Neural cell (in vitro differentiated cells): ENCODE data around the gene KLHDC1. TPM values are rescaled to one million over a fixed set of nuclear protein-coding genes. Genes with fewer than 3 reads are reported as not detected.
"Not testable (repeated sequence)": the region's sequence is repeated elsewhere in the genome, so short reads cannot be mapped to it uniquely, and the experiment has no call there.

ENCODE experiments used
- H2AFZ ChIP-seq: fragments of 200-600, 300-800 bp; sonication (generic), shearing (Covaris generic); 2 replicates; pipeline ENCODE4 v1.6.0; 2014; ENCODE audit warnings: low read depth, mild to moderate bottlenecking, antibody characterized with exemption, low read length, moderate library complexity
- H3F3A ChIP-seq: fragments of 200-600 bp; shearing (Covaris generic); 2 replicates; pipeline ENCODE4 v1.6.1; 2016; ENCODE audit warnings: mild to moderate bottlenecking, moderate library complexity, mixed read lengths, antibody characterized with exemption, low read length; ENCODE audit not compliant: insufficient read depth, poor library complexity, severe bottlenecking
- H3K27ac ChIP-seq: fragments of 200-600, 300-800 bp; sonication (generic), shearing (Covaris generic); 2 replicates; pipeline ENCODE4 v1.5.1; 2014; ENCODE audit warnings: mild to moderate bottlenecking, low read length, moderate library complexity
- H3K27me3 ChIP-seq: fragments of 300-800, 200-600 bp; sonication (generic), shearing (Covaris generic); 2 replicates; pipeline ENCODE4 v1.6.0; 2014; ENCODE audit warnings: mild to moderate bottlenecking, low read depth, low read length, moderate library complexity; ENCODE audit not compliant: insufficient read depth
- H3K36me3 ChIP-seq: fragments of 300-800, 200-600 bp; sonication (generic), shearing (Covaris generic); 2 replicates; pipeline ENCODE4 v1.5.1; 2014; ENCODE audit warnings: mild to moderate bottlenecking, antibody characterized with exemption, low read length, moderate library complexity; ENCODE audit not compliant: insufficient read depth
- H3K4me2 ChIP-seq: fragments of 300-800, 200-600 bp; sonication (generic), shearing (Covaris generic); 2 replicates; pipeline ENCODE4 v1.6.0; 2014; ENCODE audit warnings: mild to moderate bottlenecking, low read length
- H3K4me3 ChIP-seq: fragments of 300-800, 200-600 bp; sonication (generic), shearing (Covaris generic); 2 replicates; pipeline ENCODE4 v1.5.1; 2014; ENCODE audit warnings: mild to moderate bottlenecking, low read length, moderate library complexity
- H3K79me2 ChIP-seq: fragments of 200-600 bp; shearing (Covaris generic); replicated peaks from 2 replicates; pipeline ENCODE4 v1.6.0; 2014; ENCODE audit warnings: mild to moderate bottlenecking, low read length, moderate library complexity; ENCODE audit not compliant: insufficient read depth
- H3K9ac ChIP-seq: fragments of 300-800, 200-600 bp; sonication (generic), shearing (Covaris generic); 2 replicates; pipeline ENCODE4 v1.6.1; 2016; ENCODE audit warnings: mild to moderate bottlenecking, low read length, mixed read lengths
- H3K9me2 ChIP-seq: fragments of 200-600 bp; shearing (Covaris generic); 2 replicates; pipeline ENCODE4 v1.6.1; 2016; ENCODE audit warnings: mild to moderate bottlenecking, low read length, mixed read lengths; ENCODE audit not compliant: insufficient read depth
- H3K9me3 ChIP-seq: fragments of 200-600, 300-800 bp; sonication (generic), shearing (Covaris generic); 2 replicates; pipeline ENCODE4 v1.6.1; 2016; ENCODE audit warnings: mild to moderate bottlenecking, mixed run types, low read length, moderate library complexity, mixed read lengths
- H4K20me1 ChIP-seq: fragments of 200-600 bp; shearing (Covaris generic); 2 replicates; pipeline ENCODE4 v1.6.1; 2016; ENCODE audit warnings: mild to moderate bottlenecking, mixed run types; ENCODE audit not compliant: insufficient read depth
- CTCF ChIP-seq: fragments of 450-650 bp; IDR thresholded peaks from 2 replicates; pipeline ENCODE4 v1.5.1; 2014; ENCODE audit warnings: antibody characterized with exemption, mild to moderate bottlenecking, moderate library complexity; ENCODE audit not compliant: poor library complexity, severe bottlenecking
- EP300 ChIP-seq: fragments of 450-650 bp; conservative IDR thresholded peaks from 2 replicates; pipeline ENCODE4 v1.6.1; 2014; ENCODE audit warnings: antibody characterized with exemption, mild to moderate bottlenecking, moderate library complexity; ENCODE audit not compliant: poor library complexity, severe bottlenecking
- EZH2 ChIP-seq: fragments of 200-600, 300-800 bp; shearing (Covaris generic), sonication (generic); IDR thresholded peaks from 2 replicates; pipeline ENCODE4 v1.6.1; 2014; ENCODE audit warnings: antibody characterized with exemption, low read length, borderline replicate concordance, mild to moderate bottlenecking; ENCODE audit not compliant: insufficient read depth, poor library complexity, severe bottlenecking
- MXI1 ChIP-seq: fragments of 450-650 bp; conservative IDR thresholded peaks from 2 replicates; pipeline ENCODE4 v1.6.1; 2014; ENCODE audit warnings: antibody characterized with exemption, mild to moderate bottlenecking; ENCODE audit not compliant: poor library complexity, severe bottlenecking
- POLR2AphosphoS5 ChIP-seq: IDR thresholded peaks from 2 replicates; pipeline ENCODE4 v1.6.1; 2012
- RAD21 ChIP-seq: fragments of 450-650 bp; conservative IDR thresholded peaks from 2 replicates; pipeline ENCODE4 v1.6.1; 2014; ENCODE audit warnings: antibody characterized with exemption, mild to moderate bottlenecking, moderate library complexity
- REST ChIP-seq: IDR thresholded peaks from 2 replicates; pipeline ENCODE4 v1.6.1; 2012; ENCODE audit warnings: borderline replicate concordance
- SMC3 ChIP-seq: fragments of 450-650 bp; conservative IDR thresholded peaks from 2 replicates; pipeline ENCODE4 v1.6.1; 2014; ENCODE audit warnings: antibody characterized with exemption, mild to moderate bottlenecking, moderate library complexity; ENCODE audit not compliant: poor library complexity
- TAF1 ChIP-seq: IDR thresholded peaks from 2 replicates; pipeline ENCODE4 v1.6.1; 2012; ENCODE audit warnings: low read depth
- polyA plus RNA-seq: library from polyadenylated mRNA; depleted of rRNA; stranded (reverse); fragments of >200 nt; gene quantifications from 2 replicates; pipeline ENCODE4 v1.2.3, GENCODE V29; 2014

KLHDC1 gene
- polyA plus RNA-seq, 1 donor from 2014 or later: 6.5 TPM

DNA sequence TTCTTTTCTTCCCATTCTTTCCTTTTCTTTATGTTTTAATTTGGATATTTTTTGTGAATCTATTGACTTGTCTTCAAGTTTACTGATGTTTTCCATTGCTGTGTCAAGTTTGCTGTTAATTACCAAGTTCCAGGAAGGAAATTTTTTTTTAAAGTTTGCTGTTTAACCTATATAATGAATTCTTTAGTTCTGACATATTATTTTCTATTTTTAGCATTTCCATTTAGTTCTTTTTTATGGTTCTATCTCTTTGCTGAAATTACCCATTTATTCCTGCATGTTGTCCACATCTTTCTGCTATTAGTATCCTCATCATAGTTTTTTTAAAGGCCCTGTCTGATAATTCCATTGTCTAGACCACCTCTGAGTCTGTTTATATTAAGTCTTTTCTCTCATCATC lies 27.8 kb downstream of the KLHDC1 start:
- Histone ChIP-seq H2AFZ (no peak overlapping the region), H3K27me3 (no peaks in the 10 kb centered on the region), H3K9ac (no peak overlapping the region), H3K36me3 (no peaks in the 10 kb centered on the region), H3K9me2 (no peaks in the 10 kb centered on the region), H3K4me2 (no peak overlapping the region), H3K9me3 (no peaks in the 10 kb centered on the region), H3K27ac (no peak overlapping the region), H3F3A (no peaks in the 10 kb centered on the region), H3K4me3 (no peak overlapping the region), H3K79me2 (no peaks in the 10 kb centered on the region), H4K20me1 (no peaks in the 10 kb centered on the region)
- TF ChIP-seq EP300 (no peak), EZH2 (no peak), REST (no peak), RAD21 (no peak), POLR2AphosphoS5 (no peak), SMC3 (no peak), TAF1 (no peak), MXI1 (no peak), CTCF (no peak)

DNA sequence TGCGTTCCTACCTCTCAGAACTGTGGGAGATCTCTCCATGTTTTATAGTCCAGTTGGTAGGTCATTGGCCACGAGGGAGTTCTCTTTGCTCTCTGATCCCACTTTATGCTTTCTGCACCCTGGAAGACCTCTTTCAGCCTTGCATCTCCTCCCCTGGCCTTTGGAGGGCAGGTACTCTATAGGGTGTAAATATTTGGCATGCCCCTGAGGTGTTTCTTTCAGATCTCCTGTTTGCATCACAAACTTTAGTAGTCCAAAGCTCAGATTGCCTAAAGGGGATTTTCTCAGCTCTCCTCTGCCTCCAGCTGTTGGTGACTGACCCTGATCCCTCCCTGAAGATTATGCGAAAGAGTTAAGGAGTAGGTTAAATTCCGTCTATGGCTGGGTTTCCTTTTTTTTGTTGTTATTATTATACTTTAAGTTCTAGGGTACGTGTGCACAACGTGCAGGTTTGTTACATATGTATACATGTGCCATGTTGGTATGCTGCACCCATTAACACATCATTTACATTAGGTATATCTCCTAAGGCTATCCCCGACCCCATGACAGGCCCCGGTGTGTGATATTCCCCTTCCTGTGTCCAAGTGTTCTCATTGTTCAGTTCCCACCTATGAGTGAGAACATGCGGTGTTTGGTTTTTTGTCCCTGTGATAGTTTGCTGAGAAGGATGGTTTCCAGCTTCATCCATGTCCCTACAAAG lies 29.0 kb downstream of the KLHDC1 start:
- not testable (repeated sequence) for H3K79me2 ChIP-seq, H3F3A ChIP-seq, H3K9ac ChIP-seq, H3K4me2 ChIP-seq, H3K36me3 ChIP-seq, H3K9me2 ChIP-seq, H3K9me3 ChIP-seq, H4K20me1 ChIP-seq, H2AFZ ChIP-seq, H3K4me3 ChIP-seq, H3K27me3 ChIP-seq, H3K27ac ChIP-seq

DNA sequence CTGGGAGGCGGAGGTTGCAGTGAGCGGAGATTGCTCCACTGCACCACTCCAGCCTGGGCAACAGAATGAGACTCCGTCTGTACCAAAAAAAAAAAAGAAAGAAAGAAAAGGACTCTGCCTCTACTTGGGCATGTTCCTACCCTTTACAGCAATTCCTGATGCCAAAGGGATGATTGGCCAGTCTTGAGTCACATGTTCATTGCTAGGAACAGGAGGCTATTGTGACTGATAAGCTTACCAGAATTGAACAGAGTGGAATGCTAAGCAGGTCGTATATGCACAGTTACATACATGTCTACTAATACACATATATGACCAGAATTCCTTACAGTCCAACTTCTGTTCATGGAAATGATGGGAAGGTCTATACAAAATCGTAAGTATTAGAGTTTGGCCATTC lies 34.3 kb downstream of the KLHDC1 start:
- TF ChIP-seq POLR2AphosphoS5 (no peak), EP300 (no peak), CTCF (no peak), EZH2 (no peak), MXI1 (no peak), REST (no peak), RAD21 (no peak), SMC3 (no peak), TAF1 (no peak)
- Histone ChIP-seq H3K27ac (no peak overlapping the region), H2AFZ (no peak overlapping the region), H3K27me3 (no peaks in the 10 kb centered on the region), H4K20me1 (no peaks in the 10 kb centered on the region), H3K9me3 (no peaks in the 10 kb centered on the region), H3K4me2 (no peak overlapping the region), H3K79me2 (no peaks in the 10 kb centered on the region), H3F3A (no peaks in the 10 kb centered on the region), H3K36me3 (no peaks in the 10 kb centered on the region), H3K4me3 (no peak overlapping the region), H3K9ac (no peak overlapping the region), H3K9me2 (no peaks in the 10 kb centered on the region)
